Bronchial epithelial cell (primary cell): ENCODE measurements around the gene PRKD2. TPM values are rescaled to one million over a fixed set of nuclear protein-coding genes. Genes with fewer than 3 reads are reported as not detected.
A peak's percentile ranks its signal among the peaks of the same experiment; 100 is the strongest.

Experiments used
- DNase-seq: peaks from one replicate; pipeline ENCODE4 v3.0.0-alpha.2; 2010; ENCODE audit warnings: low read depth
- FAIRE-seq: peaks from 2 replicates; lab custom pipeline; 2011; peaks lifted over from hg19 to GRCh38; lab: Jason Lieb, UNC
- H3K27me3 ChIP-seq: 2 replicates; pipeline ENCODE4 v1.5.1; 2011; ENCODE audit warnings: low read length; ENCODE audit not compliant: control insufficient read depth, insufficient read depth
- H3K36me3 ChIP-seq: 2 replicates; pipeline ENCODE4 v1.5.1; 2011; ENCODE audit warnings: low read length; ENCODE audit not compliant: control insufficient read depth, insufficient read depth
- H3K4me3 ChIP-seq: 2 replicates; pipeline ENCODE4 v1.5.1; 2011; ENCODE audit warnings: mild to moderate bottlenecking, low read depth, low read length, control low read depth
- total RNA-seq: library from RNA; depleted of rRNA; stranded (reverse); fragments of >200 nt; gene quantifications from 2 replicates; pipeline ENCODE4 v1.2.1, GENCODE V29; 2014
- TF ChIP-seq, protein P1 (sequence below): IDR thresholded peaks from 2 replicates; pipeline ENCODE4 v1.5.1; 2011; ENCODE audit warnings: mild to moderate bottlenecking, moderate library complexity, low read length, control low read depth, inconsistent platforms; ENCODE audit not compliant: insufficient read depth, severe bottlenecking

The PRKD2 gene
- total RNA-seq, 1 donor from 2014 or later: 24.5 TPM

DNA sequence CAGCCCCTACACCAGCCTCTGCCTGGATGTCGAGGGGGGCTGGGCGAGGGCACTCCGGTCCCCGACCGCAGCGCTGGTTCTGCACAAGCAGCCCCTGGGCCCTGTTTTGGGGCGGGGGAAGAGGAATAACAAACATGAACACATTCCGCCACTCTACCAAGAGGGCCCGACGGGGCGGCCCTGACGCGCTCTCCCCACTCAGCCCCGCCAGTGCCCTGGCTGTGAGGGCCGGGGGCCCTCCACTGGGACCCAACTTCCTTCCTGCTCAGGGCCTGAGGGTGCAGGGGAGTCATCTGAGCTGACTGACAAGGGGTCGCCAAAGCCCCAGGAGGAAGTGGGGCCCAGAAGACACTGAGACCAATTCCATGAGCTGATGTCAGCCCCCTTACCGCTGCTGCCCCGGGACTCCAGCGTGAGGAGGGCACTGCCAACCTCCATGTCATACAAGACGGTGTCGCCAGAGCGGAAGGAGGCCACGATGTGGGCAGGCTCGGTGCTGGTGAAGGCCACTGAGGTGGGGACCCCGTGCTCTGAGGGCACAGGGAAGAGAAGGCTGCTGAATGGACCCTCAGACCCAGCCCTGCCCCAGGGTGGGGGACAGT, 5.6 kb upstream of the PRKD2 start:
- no peak overlapping the region for H3K4me3 ChIP-seq
- no peak for FAIRE-seq
- TF ChIP-seq, protein P1, sequence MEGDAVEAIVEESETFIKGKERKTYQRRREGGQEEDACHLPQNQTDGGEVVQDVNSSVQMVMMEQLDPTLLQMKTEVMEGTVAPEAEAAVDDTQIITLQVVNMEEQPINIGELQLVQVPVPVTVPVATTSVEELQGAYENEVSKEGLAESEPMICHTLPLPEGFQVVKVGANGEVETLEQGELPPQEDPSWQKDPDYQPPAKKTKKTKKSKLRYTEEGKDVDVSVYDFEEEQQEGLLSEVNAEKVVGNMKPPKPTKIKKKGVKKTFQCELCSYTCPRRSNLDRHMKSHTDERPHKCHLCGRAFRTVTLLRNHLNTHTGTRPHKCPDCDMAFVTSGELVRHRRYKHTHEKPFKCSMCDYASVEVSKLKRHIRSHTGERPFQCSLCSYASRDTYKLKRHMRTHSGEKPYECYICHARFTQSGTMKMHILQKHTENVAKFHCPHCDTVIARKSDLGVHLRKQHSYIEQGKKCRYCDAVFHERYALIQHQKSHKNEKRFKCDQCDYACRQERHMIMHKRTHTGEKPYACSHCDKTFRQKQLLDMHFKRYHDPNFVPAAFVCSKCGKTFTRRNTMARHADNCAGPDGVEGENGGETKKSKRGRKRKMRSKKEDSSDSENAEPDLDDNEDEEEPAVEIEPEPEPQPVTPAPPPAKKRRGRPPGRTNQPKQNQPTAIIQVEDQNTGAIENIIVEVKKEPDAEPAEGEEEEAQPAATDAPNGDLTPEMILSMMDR: no peak
- H3K36me3 ChIP-seq: peaks cover 54% of the 10 kb centered on the region
- H3K27me3 ChIP-seq: no peaks in the 10 kb centered on the region
- DNase-seq: no peak

DNA sequence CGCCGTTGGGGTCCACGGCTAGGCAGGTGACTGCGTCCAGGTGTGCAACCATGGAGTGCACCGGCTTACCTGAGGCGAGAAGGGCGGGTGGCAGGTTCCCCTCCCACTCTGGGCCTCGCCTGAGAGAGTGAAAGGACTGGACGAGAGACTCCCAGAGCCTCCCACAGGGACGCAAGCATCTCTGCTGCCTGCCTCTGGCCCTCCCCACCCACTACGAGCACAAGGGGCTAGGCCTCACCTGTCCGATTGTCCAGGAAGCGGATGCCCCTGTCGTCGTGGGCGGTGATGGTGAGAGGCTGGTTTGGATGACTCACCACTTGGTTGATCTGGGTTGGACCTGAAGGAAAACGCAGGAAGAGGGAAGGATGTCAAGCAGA, 5.1 kb upstream of the PRKD2 start:
- H3K36me3 ChIP-seq: peaks cover 51% of the 10 kb centered on the region
- FAIRE-seq (no peak), DNase-seq (peak; percentile 43)
- TF ChIP-seq, protein P1: no peak
- no peak overlapping the region for H3K4me3 ChIP-seq
- H3K27me3 ChIP-seq: no peaks in the 10 kb centered on the region

DNA sequence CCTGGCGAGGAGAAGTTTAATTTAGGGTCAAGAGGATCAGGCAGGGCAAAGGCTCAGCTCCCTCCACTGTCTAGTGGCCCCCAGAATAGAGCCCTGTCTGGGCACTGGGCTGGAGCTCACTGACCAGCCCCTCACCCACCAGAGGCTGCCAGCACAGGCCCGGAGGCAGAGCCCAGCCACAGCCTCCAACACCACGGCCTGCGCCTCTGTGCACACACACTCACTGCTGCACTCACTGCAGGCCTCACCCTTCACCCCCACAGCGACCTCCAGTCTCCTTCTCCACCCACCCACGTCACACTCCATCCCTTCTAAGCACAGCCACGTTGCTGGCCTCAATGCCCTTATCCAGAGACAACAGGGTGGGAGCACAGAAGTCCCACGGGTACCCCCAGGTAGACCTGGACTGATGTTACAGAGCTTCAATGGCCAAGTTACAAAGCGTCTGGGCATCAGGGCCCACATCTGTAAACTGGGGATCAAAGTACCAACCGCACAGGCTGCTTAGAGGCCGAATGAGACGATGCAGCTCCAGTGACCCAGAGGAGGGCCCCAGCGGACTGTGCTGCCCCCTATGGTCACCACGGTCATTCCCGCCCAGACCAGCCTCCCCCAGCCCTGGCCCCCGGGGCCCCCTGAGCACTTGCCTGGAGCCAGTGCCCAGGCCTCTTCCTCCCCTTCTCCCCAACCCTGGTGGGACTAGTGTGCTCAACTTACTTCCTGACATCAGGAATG, 4.5 kb upstream of the PRKD2 start:
- no peak for DNase-seq
- TF ChIP-seq, protein P1: no peak
- FAIRE-seq: no peak
- no peak overlapping the region for H3K4me3 ChIP-seq
- H3K36me3 ChIP-seq: peaks cover 45% of the 10 kb centered on the region
- no peaks in the 10 kb centered on the region for H3K27me3 ChIP-seq

DNA sequence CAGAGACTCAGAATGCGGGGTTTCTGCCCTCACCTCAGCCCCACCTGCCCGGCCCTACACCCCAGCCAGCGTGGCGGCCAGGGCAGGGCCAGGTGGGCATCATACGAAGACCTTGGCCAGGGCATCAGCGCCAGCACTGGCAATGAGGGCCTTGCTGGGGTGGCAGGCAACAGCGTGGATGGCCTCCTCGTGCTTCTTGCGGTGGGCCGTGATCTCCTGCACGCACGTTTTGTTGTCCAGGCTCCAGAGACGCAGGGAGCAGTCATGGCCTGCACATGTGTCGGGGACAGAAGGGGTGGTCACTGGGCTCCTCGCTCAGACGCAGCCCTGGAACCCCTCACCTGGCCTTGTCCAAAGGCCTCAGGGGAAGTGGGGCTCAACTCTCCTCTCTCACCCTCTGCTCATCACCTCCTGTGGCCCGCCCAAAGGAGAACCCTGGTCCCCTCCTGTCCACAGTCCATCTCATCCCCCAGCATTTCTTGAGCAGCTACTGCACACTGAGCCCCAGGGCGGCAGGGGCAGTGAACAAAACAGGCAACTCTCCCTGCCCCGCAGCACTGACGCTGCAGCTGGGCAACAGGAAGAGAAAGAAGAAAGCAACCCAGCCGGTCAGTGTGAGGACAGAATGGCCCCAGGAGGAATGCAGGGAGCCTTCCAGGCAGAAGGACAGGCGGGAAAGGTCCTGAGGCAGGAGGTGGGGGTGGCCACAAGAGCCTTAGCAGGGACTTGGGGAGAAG, 3.8 kb upstream of the PRKD2 start:
- no peak for DNase-seq
- Histone ChIP-seq H3K4me3 (no peak overlapping the region), H3K27me3 (no peaks in the 10 kb centered on the region), H3K36me3 (peaks cover 40% of the 10 kb centered on the region)
- TF ChIP-seq, protein P1: no peak
- FAIRE-seq: no peak

DNA sequence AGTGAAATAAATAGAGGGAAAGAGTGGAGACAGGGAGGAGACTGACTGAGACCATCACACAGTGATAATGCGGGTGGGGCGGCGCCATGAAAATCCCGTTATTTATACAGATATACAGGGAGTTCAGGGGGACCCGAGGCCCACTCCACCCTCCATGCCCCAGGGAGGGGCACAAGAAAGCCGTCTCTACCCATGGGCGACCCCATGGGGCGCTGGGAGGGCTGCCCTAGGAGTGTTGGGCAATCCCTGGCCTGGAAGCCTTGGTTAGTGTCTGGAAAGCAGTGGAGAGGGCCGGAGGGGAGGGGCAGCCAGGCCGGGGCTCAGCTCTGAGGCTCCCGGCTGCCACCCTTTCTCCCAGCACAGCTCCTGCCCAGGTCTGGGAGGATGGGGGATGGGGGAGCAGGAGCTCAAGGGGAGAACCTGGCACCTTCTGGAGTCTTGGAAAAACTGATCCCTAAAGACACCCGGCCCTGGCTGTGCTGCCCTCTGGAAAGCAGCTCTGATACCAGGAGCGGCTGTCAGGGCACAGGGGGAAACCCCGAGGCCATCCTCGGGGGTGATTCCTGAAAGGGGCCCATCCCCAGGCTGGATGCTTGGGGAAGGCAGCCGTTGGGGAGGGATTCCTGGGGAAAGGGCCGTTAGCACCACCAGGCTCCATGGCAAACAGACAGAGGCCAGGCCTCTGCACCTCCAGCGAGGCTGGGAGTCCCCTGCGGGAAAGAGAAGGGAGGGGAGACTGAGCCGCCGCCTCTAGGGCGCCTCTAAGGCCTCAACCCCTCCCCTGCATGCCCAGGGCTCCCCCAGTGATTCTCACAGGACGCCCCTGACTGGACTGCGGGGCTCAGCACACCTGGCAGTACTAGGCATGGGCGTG, 3.0 kb upstream of the PRKD2 start:
- TF ChIP-seq, protein P1: no peak
- FAIRE-seq (no peak), DNase-seq (no peak)
- no peak overlapping the region for H3K4me3 ChIP-seq
- H3K27me3 ChIP-seq: no peaks in the 10 kb centered on the region
- peaks cover 33% of the 10 kb centered on the region for H3K36me3 ChIP-seq
